ENCODE results near the gene PLEKHA7.

PLEKHA7 gene

DNA sequence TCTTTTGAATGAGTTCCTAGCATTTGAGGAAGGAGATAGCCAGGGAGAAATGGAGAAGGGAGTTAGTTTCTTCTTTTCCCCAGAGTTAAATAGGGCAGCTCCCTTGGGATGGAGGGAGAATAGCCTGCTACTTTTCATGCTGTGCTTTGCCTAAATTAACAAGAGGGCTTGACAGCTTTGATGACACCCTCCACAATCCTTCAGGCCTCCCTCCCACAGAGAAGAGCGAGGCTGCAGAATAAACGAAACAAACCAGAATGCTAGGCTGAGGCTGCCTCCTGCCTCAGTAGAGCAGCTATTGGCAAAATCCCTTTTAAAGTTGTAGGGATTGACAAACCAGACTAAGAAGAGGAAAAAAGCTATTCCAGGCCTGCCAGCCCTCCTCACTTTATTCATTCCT, 181.2 kb downstream of the PLEKHA7 start:
- no peak for TF ChIP-seq CTCF (conservative IDR thresholded peaks at IDR 0.05)
- TF ChIP-seq ZFX (IDR thresholded peaks at IDR 0.05): no peak
- H3K27ac ChIP-seq: no peak overlapping the region

DNA sequence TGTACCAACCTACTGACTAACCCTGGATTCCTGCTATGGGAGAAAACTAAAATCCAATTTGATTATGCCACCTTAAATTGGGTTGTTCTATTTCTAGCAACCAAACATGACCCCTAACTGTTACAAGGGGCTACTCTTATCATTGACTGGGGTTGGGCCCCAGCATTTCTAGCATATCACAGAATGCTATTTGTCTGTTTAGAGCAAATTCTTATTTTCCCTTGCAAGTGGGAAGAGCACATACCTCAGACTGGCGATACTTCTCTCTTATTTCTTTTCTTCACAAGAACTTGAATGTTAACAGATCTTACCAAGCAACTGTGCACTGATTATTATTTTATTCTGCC, 182.0 kb downstream of the PLEKHA7 start:
- no peak overlapping the region for H3K27ac ChIP-seq

DNA sequence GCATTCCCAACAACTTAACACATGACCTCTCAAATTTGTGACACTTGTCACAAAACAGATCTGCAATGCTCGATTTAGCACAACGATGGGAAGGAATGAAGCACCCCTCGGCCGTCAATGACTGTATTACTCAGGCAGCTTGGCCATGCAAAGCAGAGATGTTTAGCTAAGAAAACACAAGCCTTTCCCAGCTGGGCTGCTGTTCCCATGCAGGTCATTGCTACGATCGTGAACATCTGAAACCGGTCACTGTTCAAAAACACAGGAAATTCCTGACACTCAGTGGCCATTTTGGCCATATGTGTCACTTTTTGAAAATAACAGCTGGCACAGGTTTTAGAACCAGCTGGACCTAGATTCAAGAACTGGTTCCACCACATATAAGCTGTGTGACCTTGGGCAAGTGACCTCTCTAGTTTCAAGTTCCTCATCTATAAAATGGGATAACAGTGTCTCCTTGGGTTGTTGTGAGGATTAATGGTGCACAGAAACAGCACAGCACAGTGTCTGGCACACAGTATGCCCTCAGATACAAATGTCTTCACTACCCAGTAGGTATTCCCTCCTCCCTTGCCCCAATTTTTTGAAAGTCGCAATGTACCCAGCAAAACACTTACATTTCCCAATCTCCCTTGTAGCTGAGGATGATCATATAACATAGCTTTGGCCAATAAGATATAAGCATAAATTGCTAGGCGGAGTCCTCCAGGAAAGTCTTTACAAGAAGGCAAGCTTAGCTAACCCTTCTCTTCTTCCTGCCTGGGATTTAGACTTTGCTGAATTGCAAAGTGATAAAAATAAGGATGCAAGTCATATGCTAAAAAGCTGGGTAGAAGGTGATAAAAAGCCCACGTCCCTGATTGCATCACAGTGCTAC, 182.7 kb downstream of the PLEKHA7 start:
- H3K27ac ChIP-seq: no peak overlapping the region
- TF ChIP-seq CTCF (conservative IDR thresholded peaks at IDR 0.05) (no peak), ZFX (IDR thresholded peaks at IDR 0.05) (no peak)

More for the DNA sequence above, 182.0 kb downstream of the PLEKHA7 start:
- no peak for TF ChIP-seq CTCF (conservative IDR thresholded peaks at IDR 0.05)
- no peak for TF ChIP-seq ZFX (IDR thresholded peaks at IDR 0.05)

GRCh38 chr11:16827139-16827538, 187.1 kb downstream of the PLEKHA7 start:
- TF ChIP-seq ZFX (IDR thresholded peaks at IDR 0.05) (no peak), CTCF (conservative IDR thresholded peaks at IDR 0.05) (no peak)
- H3K27ac ChIP-seq: no peak overlapping the region

- TF ChIP-seq CTCF (conservative IDR thresholded peaks at IDR 0.05): no peak
- no peak for TF ChIP-seq ZFX (IDR thresholded peaks at IDR 0.05)
- no peak overlapping the region for H3K27ac ChIP-seq
Observed at GRCh38 chr11:16825968-16826367, 188.2 kb downstream of the PLEKHA7 start.

DNA sequence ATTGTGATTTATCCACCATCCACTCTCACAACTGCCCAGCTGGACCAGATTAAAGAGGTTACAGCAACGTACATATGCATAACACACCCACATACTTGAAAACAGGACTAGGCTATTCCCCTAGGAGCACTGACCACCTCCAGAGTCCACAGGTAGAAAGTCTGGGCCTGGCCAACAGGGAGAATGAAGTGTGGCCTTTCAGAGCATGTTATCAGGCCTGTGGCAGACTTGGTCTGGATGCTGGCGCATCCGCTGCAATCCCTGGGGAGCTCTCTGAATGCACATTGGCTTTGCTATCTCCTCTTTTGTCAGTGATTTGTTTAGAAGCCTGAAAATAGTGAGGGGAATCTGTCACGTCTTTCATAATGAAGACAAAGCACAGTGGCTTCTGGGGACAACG, 189.1 kb downstream of the PLEKHA7 start:
- H3K27ac ChIP-seq: no peak overlapping the region
- TF ChIP-seq ZFX (IDR thresholded peaks at IDR 0.05) (no peak), CTCF (conservative IDR thresholded peaks at IDR 0.05) (no peak)

GRCh38 chr11:16820324-16821092, 193.7 kb downstream of the PLEKHA7 start:
- H3K27ac ChIP-seq: peak overlapping the region; percentile 16
- TF ChIP-seq CTCF (conservative IDR thresholded peaks at IDR 0.05) (peak; percentile 93), ZFX (IDR thresholded peaks at IDR 0.05) (no peak)
